Esophagus muscularis mucosa (tissue), 3 donors: ENCODE data around the gene PLEKHH1.

ENCODE experiments used
- POLR2A ChIP-seq: fragments of 450-650 bp; IDR thresholded peaks from one replicate; pipeline ENCODE4 v1.6.1; 2017; ENCODE audit warnings: antibody characterized with exemption, moderate library complexity, mild to moderate bottlenecking, low read depth
- TF ChIP-seq, protein P1 (sequence below), 3 experiments: fragments of 200-600 bp in 2 of 3; fragments of 450-650 bp in 1 of 3; sonication (generic) in 2 of 3; IDR thresholded peaks; one replicate each; pipeline ENCODE4 v1.5.1; 2017 to 2019; ENCODE audit warnings: antibody characterized with exemption in 3 of 3, mild to moderate bottlenecking in 2 of 3, moderate library complexity in 1 of 3

DNA sequence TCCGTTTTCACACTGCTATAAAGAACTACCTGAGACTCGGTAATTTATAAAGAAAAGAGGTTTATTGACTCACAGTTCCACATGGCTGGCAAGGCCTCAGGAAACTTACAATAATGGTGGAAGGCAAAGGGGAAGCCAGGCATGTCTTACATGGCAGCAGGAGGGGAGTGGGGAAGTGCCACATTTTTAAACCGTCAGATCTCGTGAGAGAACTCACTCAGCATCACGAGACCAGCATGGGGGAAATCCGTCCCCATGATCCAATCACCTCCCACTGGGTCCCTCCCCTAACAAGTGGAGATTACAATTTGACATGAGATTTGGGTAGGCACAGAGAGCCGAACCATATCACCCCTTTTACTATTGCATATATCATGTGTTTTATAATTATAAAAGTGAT lies 69.0 kb downstream of the PLEKHH1 start:
- TF ChIP-seq, protein P1, sequence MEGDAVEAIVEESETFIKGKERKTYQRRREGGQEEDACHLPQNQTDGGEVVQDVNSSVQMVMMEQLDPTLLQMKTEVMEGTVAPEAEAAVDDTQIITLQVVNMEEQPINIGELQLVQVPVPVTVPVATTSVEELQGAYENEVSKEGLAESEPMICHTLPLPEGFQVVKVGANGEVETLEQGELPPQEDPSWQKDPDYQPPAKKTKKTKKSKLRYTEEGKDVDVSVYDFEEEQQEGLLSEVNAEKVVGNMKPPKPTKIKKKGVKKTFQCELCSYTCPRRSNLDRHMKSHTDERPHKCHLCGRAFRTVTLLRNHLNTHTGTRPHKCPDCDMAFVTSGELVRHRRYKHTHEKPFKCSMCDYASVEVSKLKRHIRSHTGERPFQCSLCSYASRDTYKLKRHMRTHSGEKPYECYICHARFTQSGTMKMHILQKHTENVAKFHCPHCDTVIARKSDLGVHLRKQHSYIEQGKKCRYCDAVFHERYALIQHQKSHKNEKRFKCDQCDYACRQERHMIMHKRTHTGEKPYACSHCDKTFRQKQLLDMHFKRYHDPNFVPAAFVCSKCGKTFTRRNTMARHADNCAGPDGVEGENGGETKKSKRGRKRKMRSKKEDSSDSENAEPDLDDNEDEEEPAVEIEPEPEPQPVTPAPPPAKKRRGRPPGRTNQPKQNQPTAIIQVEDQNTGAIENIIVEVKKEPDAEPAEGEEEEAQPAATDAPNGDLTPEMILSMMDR (IDR thresholded peaks at IDR 0.05): no peak
- TF ChIP-seq POLR2A: no peak
